HG02884 (cell line): Measurements from ENCODE around the gene SMAD3.
A peak's percentile ranks its signal among the peaks of the same experiment; 100 is the strongest.

Source experiments
- ATAC-seq: cut with Tn5 transposase; IDR thresholded peaks from one replicate; pipeline ENCODE4 v1.9.1; 2021; ENCODE audit warnings: mild to moderate bottlenecking, moderate library complexity; ENCODE audit not compliant: unreplicated experiment

SMAD3 gene

DNA sequence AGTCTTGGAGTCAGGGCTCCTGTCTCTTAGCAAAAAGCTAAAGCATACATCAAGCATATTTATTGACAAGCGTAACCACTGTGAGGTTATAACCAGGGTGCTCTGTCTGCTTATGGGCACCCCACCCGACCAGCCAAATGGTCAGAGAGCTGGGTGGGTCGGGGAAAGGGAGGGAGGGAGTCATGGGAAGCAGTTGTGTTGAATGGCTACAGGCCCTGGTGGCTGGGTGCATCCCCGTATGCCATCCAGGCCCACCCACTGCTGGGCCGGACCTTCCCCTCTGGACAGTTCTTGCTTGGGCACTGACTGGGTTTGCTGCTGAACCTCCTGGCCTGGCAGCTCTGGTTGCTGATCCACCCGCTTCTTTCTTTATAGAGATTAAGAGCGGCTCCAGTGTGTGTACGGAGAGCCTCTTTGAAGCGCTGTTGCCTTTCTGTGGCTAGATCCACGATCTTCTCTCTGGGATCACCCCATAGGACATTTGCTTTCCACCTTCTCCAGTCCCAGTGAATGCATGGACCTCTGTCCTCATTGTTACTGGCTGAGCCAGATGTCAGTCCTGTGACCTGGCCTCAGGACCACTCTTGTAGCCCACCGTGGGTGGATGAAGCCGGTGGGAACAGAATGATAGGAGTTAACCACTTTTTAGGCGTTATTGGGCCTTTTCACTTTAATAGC, 59.6 kb downstream of the SMAD3 start:
- no peak for ATAC-seq

DNA sequence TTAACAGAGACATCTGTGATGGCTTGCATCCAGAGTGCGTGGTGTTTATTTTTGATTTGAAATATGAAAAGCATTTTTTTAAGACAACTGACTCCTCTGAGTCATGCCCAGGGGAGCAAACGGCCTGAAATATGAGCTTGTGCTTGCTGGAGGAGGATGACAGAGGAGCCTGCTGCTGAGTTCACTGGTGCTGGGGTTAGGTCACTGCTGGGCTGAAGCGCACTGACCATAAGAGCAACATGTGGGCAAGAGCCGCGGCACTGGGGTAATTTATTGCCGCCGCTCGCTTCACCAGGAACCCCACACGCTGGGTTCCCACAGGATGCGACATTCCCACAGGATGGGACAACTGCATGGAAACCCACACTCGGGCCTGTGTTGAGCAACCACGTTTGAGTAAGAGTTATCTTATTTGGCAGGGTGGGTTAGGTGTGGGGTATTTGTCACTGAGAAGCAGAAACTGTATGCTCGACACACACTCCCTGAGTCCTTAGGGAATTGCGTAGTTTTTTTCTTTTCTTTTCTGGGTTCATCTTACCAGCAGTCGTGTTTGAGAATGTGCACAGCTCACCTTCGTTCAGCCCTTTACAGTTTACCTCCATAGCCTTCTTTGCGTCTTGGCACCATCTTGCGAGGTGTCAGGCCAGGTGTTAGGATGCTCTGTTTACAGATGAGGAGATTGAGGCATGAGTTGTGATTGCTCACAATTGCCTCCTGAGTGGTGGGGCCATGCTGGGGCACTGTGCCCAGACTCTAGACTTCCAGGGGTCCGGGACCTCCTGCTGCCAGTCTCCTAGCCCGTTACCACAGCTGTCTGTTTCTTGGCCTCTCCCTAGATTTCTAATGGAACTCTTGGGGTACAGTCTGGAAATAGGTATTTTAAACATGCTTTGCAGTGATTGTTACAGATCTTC, 60.4 kb downstream of the SMAD3 start:
- no peak for ATAC-seq

- ATAC-seq = no peak
These were observed 61.3 kb downstream of the SMAD3 start for GRCh38 chr15:67126551-67127330.

DNA sequence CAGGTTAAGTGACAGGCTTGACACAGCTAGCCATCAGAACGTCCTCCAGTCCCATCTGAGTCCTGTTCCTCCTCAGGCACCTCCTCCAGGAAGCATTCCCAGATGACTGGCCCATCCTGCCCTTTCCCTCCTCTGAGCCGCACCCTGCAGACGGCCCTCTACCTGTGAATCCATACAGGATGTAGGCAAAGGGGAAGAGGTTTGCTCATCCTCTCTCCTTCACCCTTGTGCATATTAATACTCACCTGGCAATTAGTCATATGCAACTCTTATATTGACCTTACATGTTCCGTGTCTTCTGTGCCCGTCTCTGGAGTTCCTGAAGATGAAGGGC, 61.9 kb downstream of the SMAD3 start:
- ATAC-seq = no peak

- ATAC-seq = no peak
These were observed 62.6 kb downstream of the SMAD3 start for GRCh38 chr15:67127965-67128364.

DNA sequence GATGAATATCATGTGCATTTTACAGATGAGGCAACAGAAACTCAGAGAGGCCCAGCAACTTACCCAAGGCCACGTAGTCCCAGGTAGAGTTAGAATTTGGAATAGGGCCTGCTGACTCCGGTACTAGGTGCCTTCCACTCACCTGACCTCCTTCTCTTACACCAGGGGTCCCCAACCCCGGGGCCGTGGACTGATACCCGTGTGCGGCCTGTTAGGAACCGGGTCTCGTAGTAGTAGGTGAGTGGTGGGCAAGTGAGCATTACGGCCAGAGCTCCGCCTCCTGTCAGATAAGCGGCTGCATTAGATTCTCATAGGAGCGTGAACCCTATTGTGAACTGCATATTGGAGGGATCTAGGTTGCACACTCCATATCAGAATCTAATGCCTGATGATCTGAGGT, 64.8 kb downstream of the SMAD3 start:
- no peak for ATAC-seq

- no peak for ATAC-seq
These were observed 65.5 kb downstream of the SMAD3 start for GRCh38 chr15:67130673-67131601.

DNA sequence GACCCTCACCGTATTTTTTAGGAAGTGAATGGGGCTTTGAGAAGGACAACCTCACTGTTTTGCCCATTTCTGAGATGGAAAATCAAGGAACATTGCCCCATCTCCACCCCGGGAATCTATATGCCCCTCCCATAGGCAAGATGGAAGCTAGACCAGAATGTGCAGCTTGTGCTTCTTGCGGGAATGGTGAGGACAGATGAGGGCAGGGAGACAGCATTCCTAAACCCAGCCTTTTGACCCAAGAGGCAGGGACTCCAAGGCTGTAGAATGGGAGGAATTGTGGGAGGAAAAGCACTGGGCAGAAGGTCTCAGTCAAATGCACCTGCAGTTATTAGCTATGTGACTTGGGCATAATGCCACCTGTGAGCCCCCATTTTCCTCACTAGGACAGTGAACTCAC, 66.9 kb downstream of the SMAD3 start:
- ATAC-seq = no peak

DNA sequence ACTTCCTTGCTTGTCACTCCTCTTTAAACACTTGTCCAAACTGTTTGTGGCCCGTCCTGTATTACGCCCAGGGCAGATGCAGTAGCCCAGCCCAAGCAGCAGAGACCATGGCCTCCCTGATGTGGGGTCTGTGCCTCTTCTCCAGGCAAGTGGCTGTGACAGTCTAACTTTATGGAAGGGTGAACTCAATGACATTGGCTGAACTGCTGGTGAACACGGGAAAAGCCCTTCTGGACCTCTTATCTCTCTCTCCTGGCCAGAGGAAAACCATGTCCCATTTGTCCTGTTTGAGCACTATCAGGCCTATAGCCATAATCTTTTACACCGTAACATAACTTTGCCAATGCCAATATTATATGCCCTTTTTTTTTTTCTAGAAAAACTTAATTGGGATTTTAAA, 67.6 kb downstream of the SMAD3 start:
- no peak for ATAC-seq

DNA sequence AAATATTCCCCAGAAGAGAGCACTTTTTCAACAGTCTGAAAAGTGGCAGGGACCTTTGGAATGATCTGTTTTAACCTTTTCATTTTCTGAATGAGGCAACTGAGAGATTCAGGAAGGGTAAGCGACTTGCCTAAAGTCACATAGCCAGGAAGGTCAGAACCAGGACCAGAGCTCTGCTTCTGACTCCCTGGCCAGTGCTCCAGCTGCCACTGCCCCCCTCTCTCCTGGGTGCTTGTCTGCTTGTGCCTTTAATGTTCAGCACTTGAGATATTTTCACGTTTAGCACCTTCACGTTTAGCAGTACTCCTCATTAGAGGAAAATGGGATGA, 68.3 kb downstream of the SMAD3 start:
- ATAC-seq = no peak

DNA sequence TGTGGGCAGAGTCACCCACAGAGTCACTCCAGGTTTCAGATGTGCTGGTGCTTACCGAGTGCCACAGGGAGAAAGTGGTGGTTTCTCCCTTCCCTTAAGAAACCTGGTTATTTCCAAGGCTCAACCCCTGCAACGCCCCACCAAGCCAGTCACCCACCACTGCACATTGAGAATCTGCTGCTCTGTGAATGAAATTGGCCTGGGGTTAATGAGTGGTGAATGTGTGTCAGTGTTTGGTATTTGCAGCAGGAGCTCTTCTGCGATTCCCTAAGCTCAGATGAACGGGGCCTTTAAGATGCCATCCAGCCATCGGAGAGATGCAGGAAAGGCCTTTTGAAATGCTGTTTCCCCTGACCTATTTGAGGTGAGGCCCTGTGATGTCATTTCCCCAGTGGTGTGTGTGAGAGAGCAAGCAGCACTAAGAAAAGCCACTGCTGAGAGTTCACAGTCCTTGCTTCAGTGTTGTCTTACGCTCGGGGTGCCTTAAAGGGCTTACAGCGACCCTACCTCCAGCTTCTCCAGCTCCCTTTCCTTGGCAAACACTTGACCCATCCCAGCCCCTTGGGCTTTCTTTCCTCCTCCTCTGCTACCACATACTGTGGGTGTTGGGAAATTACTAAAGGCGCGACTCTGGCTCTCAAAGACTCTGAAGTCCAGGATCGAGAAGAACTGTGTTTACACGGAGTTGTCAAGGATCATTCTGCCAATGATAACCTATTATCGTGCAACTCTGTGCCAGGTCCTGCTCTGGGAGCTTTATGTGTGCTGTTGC, 68.9 kb downstream of the SMAD3 start:
- ATAC-seq = peak; percentile 77

DNA sequence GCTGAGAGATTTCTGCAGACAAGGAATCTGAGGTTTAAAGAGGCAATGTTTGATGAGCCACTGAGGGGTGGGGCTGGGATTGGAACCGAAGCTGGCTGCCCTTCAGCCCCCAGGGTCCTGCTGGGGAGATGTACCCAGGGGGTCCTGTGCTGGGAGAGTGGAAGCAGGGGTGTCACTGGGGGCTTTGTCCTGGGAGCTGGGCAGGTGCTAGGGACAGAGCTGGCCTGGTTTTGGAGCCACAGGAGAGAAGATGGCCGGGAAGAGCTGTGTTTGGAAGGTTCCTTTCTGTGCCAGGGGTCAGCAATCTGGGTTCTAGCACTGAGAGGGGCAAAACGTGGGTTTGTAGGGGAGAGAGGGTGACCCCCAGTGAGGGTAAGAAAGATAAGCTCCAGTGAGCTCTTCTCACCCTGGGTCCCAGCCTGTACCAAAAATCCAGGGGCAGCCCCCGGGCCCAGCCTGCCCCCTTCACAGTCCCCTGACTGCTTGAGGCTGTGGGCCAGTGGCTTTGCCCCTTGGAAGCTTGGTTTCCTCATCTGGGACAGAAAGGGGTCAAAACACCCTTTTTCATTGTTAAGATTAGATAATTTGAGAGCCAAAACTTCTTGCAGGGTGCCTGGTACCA, 69.6 kb downstream of the SMAD3 start:
- no peak for ATAC-seq

- no peak for ATAC-seq
These were observed 70.1 kb downstream of the SMAD3 start for GRCh38 chr15:67135494-67135893.

- no peak for ATAC-seq
These were observed 71.4 kb downstream of the SMAD3 start for GRCh38 chr15:67136802-67137201.

GRCh38 chr15:67137319-67137718, 71.9 kb downstream of the SMAD3 start:
- no peak for ATAC-seq

- no peak for ATAC-seq
These were observed 72.8 kb downstream of the SMAD3 start for GRCh38 chr15:67137951-67138848.

- no peak for ATAC-seq
These were observed 73.8 kb downstream of the SMAD3 start for GRCh38 chr15:67138891-67139855.
